NCI-H2081 treated with DMSO at 0.1 percent for 48 hours (cell line): ENCODE results near the gene TNIP2.
"Not testable (repeated sequence)": the region's sequence is repeated elsewhere in the genome, so short reads cannot be mapped to it uniquely, and the experiment has no call there.

Source experiments
- DNase-seq: peaks from one replicate; lab custom pipeline; 2025; lab: John Stamatoyannopoulos, UW

Gene TNIP2

GRCh38 chr4:2794486-2795299 lies 38.6 kb upstream of the TNIP2 start:
- no peak for DNase-seq

DNA sequence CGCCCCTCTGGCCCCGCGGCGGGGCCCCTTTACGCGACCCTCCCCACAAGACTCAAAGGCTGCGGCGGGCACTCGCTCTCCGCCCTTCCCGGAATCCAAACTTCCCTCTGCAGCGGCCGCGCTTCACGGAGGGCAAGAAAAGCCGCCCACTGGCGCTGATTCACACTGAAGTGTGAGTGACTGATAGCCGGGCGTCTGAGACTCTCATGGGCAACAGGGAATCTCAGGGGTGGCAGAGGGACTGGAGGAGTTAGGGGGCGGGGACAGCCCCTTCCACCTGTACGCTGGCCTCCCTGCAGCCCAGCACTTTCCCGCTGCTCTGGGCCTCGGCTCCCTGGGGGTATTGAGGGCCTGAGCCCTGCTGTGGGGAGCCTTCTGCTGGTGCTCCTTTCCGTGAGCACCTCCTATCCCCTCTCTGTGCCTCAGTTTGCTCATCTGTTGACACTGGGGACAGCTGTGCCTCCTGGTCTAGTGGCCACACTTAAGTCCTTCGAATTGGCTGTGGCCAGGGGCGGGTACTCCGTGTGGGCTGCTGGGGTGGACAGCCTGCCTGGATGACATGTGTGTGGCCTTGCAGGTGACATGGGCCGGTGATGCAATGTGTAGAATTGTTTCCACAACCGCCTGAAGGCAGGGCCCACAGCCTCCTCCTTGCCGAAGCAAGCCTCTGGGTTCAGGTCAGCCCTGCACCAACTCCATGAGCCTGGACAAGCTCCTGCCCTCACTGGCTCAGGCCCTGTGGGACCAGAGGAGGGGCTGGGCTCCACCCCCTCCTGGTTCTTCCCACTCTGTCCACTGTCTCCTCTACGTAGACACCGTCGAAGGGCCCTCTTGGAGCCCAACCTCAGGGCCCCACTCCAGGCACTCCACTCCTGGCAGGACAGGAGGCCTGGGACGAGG lies 37.7 kb upstream of the TNIP2 start:
- DNase-seq: no peak

DNA sequence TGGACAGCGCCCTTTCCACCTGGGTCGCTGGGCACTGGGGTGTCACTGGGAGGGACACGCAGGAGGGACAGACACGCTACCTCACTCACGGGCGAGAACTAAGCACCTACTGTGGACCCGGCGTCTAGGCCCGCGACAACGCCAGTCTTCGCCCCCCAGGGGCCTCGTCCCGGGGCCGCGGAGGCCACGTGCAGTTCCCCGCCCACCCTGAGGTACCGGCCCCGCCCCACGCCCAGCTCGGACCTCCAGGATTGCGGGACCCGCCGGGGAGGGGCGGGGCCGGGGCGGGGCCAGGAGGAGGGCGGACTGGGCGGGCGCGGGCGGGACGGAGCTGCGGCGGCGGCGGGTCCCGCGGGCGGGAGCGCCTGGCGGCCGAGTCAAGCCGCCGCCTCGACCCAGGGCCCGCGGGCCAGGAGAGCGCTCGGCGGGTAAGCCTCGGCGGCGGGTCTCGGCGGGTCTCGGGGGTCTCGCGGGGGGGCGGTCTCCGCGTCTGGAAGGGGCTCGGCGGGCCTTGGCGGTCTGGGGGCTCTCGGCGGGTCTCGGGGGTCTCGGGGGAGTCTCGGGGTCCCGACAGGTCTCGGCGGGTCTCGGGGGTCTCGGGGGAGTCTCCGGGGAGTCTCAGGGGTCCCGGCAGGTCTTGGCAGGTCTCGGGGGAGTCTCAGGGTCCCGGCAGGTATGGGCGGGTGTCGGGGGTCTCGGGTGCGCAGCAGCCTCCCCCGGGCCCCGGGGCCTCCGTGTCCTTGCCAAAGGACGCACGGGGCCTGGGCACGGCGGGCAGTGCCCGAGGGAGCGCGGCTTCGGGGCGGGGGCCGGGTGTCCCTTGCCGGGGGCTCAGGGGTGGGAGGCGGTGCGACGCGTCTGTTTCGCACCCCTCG lies 36.8 kb upstream of the TNIP2 start, which contains the start of gene SH3BP2:
Gene SH3BP2 (plus strand): TSS at position 375 of the 875 bp plus-strand sequence. CDS start 27,533 bp downstream, outside the sequence.
- no peak for DNase-seq

DNA sequence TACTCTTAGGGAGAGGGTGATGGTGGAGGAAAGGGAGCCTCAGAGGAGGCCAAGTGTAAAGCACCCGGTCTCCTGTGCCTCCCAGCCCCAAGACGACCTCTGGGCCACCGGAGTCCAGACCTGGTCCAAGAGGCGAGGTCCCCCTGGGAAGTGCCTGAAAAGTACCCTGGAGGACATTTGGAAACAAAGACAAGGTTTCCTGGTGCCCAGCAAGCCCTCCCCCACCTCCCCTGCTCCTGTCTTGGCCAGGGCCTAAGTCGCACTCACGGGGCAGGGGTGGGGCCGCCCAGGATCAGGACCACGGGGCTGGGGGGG lies 36.2 kb upstream of the TNIP2 start:
- DNase-seq: no peak

- DNase-seq: no peak
Measured at GRCh38 chr4:2791518-2792395, 35.6 kb upstream of the TNIP2 start.

GRCh38 chr4:2790583-2791517 lies 34.7 kb upstream of the TNIP2 start:
- DNase-seq: no peak

DNA sequence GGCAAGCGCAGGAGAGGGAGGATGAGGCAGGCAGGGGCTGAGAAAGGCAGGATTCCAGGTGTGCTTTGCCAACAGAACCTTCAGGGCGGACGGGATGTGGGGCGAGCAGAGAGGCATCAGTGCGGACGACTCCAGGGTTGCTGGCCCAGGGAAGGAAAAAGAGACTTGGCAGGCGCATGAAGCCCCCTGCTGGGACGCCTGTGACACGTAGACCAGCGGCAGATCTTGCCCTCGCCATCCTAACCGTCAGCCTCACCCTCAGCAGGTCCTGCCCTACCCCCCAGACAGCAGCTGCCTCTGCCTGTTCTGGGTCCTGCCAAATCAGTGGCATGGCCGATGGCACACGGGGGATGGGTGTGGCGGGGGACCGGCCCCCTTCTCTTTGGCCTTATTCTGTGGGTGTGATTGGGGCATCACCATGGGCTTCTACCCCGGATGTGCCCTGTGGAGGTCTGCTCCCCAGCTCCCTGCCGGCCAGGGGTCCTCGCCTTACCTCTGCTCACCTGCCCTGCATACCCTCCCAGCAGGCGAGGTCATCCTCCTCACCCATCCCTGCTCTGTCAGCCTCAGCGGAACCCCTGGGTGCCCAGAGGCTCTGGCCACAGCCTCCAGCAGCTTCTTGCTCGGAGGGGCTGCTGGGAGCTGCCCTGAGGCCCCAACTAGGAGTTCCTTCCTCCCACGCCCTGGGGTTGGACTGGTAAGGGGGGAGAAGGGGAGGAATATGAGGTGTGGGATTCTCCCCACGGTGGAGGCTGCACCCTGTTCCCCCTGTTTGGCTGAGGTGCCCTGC lies 33.9 kb upstream of the TNIP2 start:
- DNase-seq: no peak

DNA sequence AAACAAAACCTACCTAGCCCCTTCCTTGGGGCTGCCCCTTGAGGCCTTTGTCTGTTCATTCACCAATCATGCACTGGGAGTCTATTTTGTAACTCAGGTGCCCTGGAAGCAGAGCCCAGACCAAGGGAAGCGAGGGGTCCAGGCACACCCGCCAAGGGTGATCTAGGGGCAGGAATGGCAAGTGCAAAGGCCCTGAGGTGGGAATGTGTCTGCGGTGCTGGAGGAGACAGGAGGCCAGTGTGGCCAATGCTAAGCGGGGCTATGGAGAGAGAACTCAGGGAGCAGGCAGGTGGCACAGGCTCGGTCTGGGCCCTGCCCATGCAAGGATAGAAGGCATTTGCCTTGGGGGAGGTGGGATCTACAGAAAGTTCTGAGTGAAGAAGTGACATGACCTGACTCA lies 33.2 kb upstream of the TNIP2 start:
- no peak for DNase-seq

- DNase-seq: no peak
Measured at GRCh38 chr4:2788532-2789103, 32.5 kb upstream of the TNIP2 start.

- no peak for DNase-seq
Measured at GRCh38 chr4:2788101-2788500, 32.0 kb upstream of the TNIP2 start.

DNA sequence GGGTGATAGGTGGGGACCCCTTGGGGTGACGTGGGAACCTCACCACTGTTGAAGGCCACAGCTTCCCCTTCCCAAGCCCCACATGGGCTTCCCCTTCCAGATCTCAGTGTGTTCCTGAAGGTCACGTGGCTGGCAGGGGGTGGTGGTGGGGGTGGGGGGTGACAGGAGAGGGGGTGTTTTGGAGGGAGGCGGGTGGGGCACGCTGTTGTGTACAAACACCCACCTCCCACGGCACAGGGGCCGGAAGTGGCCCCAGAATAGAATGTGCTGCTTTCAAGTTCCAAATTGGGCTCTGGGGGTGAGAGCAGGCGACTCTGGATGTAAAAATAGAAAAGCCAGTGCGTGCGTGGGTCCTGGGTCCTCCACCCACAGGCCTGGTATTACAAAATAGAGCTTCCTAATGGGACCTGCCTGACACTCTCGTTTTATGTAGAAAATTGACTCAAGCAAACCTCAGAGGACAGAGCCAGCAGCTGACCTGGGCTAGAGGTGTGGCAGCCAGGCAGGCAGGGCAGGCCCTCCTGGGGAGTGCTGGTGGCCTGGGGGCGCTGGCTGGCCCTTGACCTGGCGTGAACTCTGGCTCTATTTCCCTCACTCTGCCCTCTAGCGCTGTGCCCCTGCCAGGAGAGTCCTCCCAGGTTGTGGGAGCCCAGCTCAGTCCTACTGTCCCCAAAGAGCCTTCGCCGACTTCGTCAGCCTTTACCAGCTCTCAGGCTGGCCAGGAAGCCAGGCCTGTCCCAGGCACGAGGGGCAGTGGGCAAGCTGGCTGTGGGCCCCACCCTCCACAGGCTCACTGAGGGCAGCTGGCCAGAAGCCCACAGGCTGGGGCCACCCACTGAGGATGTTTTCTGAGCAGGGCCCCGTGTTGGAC lies 31.3 kb upstream of the TNIP2 start:
- DNase-seq: no peak

DNA sequence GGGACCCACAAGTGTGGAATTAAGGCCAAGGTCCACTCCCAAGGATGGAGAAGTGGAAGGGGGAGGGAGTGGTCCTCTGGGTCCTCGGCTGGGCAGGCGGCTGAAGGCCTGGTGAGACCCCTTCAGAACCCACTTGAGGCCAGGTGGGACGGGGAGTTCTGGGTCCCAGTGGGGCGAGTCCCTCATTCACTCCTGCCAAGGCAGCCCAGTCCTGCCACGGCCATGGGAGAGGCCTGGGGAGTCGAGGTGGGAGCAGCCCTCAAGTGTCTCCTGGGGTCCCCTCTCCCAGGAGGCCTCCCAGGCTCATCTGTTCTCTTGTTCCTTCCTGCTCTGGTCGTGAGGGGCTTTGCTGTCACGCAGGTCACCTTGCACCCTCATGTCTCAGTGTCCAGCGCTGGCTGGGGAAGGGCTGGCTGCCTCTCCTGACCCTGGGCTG lies 30.7 kb upstream of the TNIP2 start:
- DNase-seq: no peak

GRCh38 chr4:2786152-2786671 lies 30.1 kb upstream of the TNIP2 start:
- DNase-seq: no peak

DNA sequence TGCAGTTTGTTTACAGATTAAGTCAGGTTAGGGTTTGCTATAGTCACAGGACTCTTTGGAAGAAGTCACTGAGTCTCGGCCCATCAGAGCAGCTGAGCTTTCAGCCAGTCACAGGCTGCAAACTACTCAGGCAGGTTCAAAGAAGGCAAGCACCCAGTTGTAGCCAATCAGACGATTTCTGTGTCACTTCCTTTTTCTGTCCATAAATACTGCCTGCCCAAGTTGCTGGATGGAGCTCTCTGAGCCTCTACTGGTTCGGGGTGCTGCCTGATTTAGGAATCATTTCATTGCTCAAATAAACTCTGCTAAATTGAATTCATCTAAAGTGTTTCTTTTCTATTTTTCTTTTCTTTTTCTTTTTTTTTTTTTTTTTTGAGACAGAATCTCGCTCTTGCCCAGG lies 29.5 kb upstream of the TNIP2 start:
- DNase-seq: no peak

DNA sequence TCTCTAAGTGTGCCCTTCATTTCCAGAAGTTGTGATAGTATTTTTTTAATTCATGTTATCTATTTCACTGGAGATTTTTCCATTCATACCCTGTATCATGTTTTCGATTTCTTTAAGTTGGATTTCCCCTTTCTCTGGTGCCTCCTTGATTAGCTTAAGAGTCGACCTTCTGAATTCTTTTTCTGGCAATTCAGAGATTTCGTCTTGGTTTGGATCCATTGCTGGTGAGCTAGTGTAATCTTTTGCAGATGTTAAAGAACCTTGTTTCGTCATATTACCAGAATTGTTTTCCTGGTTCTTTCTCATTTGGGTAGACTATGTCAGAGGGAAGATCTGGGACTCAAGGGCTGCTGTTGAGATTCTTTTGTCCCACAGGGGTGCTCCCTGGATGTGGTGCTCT lies 27.7 kb upstream of the TNIP2 start:
- DNase-seq: no peak

DNA sequence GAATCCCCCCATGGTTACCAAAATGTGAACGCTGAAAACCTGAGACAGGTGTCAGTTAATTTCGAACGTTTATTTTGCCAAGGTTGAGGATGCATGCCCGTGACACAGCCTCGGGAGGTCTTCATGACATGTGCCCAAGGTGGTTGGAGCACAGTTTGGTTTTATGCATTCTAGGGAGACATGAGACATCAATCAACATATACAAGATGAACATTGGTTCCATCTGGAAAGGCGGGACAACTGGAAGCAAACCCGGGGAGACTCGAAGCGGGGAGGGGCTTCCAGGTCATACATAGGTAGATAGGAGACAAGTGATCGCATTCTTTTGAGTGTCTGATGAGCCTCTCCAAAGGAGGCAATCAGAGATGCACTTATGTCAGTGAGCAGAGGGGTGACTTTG lies 25.8 kb upstream of the TNIP2 start:
- DNase-seq: no peak

DNA sequence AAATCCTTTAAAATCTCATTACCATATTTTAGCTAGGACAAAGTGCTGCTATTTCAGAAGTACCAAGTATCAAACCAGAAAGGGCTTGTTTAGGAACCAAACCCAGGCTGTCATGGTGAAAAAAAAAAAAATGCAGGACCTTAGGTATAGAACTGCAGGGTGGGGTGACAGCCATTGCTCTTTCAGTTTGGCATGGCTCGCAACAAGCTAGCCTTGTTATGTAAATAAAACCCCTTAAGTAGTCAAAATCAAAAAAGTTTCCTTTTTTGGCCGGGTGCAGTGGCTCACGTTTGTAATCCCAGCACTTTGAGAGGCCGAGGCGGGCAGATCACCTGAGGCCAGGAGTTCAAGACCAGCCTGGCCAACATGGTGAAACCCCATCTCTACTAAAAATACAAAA lies 24.5 kb upstream of the TNIP2 start:
- not testable (repeated sequence) for DNase-seq

GRCh38 chr4:2771264-2771663 lies 15.1 kb upstream of the TNIP2 start:
- DNase-seq: no peak
